GM21423 (cell line): ENCODE data around the gene TMC1.
A peak's percentile ranks its signal among the peaks of the same experiment; 100 is the strongest.

Experiments
- ATAC-seq: cut with Tn5 transposase; IDR thresholded peaks from one replicate; pipeline ENCODE4 v1.9.1; 2021; ENCODE audit warnings: mild to moderate bottlenecking, moderate library complexity; ENCODE audit not compliant: unreplicated experiment

Gene TMC1

GRCh38 chr9:72600671-72601070, 79.3 kb downstream of the TMC1 start:
- ATAC-seq: no peak

GRCh38 chr9:72601615-72602014, 80.2 kb downstream of the TMC1 start:
- ATAC-seq: no peak

- no peak for ATAC-seq
These were observed 91.0 kb downstream of the TMC1 start for GRCh38 chr9:72612449-72612848.

DNA sequence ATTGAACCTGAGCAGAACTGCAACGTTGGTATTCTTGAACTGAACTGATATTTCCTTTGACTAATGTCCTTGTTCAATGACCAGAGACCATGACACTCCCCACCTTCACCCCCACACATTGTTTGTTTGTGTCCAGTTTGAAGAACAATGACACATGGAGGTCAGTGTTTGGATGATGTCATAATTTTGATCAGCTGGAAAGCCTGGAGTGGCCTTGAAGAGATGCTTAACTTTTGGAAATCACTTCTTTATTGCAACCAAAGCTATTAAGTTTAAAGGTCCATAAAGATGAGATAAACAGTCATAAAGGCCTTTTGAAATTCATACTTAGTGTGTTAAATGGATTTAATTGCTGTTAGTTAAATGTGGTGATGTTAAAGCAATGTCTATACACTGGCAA, 92.7 kb downstream of the TMC1 start:
- no peak for ATAC-seq

- no peak for ATAC-seq
These were observed 94.5 kb downstream of the TMC1 start for GRCh38 chr9:72615931-72616330.

DNA sequence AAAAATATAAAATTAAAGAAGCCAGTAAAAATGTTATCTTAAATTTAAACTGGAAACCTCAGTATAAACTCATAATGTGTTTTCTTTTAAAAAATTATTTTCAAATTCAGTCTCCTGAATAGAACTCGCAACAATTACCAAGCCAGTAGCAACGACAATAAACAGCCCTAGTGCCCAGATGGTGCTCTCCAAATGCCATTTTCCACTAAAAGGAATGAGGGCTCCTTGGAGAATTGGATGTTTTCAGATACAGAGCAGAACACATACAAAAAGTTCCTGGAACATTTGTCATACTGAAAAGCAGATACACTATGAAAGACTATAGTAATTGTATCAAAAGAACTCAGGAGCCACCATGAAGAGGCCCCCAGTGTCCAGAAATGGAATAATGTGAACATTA, 97.4 kb downstream of the TMC1 start:
- no peak for ATAC-seq

- ATAC-seq: no peak
These were observed 100.8 kb downstream of the TMC1 start for GRCh38 chr9:72622186-72622585.

DNA sequence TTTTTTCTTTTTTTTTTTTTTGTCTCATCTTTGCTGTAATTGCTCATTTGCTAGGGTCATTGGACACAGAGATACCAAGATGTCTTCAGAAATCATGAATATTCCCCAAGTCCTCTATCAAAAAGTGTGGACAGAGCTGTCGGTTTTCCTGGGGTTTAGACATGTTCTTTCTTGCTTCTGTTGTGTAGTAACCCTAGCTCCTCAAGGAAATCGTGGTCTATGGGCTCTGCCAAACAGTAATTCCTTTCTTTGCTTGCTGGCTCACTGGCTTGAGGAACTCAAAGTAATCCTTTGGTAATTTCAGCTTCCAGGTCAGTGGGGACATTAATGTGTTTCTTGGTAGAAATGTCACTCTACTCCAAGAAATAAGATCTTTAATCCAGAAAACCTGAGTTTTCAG, 101.7 kb downstream of the TMC1 start:
- ATAC-seq: no peak

GRCh38 chr9:72627147-72627546, 105.7 kb downstream of the TMC1 start:
- no peak for ATAC-seq

DNA sequence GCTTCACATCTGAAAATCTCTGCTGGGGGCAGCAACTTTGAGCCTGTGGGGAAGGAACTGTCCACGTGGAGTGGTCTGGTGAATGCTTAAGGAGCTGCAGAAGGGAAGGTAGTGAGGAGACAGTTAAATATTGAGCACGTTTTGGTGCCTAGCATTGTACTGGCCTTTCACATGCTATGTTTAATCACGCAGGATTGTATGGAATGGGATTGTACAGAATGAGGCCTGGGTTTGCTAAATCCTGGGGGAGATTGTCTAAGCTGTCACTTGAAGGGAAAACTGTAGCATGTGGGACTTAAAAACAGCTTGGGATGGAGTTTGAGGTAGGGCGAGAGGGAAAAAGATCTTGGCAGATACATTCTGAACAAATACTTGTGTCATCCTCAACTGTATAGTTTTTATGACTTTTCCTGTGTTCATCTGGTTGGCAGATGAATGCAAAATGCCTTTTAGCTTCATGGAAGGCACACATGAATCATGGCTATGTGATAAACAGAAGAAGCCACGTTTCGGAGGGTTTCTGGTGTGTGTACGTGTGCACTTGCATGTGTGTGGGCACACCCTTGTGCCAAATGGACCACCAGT, 106.6 kb downstream of the TMC1 start:
- no peak for ATAC-seq

GRCh38 chr9:72633966-72634365, 112.6 kb downstream of the TMC1 start:
- no peak for ATAC-seq

- peak; percentile 89 for ATAC-seq
These were observed 113.8 kb downstream of the TMC1 start for GRCh38 chr9:72635197-72635596.

DNA sequence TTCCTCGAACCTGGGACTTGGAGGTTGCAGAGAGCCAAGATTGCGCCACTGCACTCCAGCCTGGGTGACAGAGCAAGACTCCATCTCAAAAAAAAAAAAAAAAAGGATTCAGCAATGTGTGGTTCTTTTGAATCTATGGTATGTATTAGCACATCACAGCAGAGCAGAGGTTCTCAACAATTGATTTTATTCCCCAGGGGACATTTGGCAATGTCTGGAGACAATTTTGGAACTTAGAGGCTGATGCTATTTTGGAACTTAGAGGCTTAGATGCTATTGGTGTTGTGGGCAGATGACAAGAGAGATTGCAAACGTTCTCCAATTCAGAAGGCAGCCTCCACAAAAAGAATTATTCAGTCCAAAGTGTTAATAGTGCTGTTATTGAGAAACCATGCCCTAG, 115.2 kb downstream of the TMC1 start:
- ATAC-seq: no peak

DNA sequence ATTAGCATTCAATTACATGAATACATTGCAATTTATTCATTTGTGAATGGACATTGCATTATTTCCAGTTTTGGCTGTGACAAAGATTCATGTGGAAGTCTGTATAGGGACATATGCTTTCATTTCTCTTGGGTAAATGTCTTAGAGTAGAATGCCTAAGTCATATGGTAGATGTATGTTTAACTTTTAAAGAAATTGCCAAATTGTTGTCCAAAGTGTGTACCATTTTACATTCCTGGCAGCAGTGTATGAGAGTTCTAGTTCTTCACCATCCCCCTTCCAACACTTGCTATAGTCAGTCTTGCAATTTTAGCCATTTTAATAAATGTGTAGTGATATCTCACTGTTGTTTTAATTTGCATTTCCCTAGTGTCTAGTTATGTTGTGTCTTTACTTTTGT, 122.2 kb downstream of the TMC1 start:
- ATAC-seq: no peak

GRCh38 chr9:72646061-72646460, 124.7 kb downstream of the TMC1 start:
- no peak for ATAC-seq

GRCh38 chr9:72648324-72649126, 127.1 kb downstream of the TMC1 start:
- no peak for ATAC-seq

DNA sequence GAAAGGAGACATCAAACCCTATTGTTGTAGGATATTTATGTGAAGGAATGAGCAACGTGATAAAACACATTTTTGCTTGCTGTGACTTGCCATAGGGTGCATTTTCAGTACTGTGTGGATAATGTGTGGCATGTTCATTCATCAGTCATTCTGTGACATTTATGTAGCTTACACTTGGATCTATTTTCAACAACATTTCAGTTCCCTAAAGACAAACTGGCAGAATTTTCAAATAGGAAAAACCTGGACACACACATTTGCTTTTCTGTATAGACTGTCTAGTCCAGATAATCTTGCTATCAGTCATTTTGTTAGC, 127.7 kb downstream of the TMC1 start:
- no peak for ATAC-seq

DNA sequence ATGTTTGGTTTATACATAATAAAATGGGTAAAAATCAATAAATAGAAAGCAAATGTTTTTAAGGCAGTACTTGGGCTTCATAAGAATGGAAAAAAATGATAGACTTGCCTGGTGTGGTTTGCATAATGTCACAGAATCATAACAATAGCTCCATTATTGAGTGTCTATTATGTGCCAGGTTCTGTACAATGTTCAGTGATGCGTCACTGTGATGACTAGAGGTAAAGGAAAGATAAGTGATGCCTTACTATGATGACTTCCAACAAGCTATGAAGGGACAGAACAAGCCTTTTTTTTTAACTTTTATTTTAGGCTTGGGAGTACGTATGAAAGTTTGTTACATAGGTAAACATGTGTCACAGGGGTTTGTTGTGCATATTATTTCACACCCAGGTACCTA, 128.8 kb downstream of the TMC1 start:
- ATAC-seq: no peak

DNA sequence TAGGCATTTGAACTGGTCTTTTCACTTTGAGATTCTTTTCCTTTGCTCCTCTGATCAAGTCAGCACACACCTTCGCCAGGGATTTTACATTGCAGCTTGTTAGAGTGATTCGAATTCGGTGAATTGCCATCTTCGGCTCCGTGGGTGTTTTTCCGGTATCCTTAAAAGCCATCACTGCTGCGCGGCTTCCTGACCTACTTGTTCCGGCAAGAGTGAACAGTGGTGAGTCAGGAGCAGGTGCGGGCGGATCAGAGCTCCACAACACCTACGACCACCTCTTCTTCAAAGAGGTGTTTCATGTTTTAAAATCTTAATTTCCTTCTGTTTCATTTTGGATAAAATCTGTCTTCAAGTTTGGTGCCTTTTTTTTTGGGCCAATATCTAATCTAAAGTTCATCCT, 134.6 kb downstream of the TMC1 start:
- ATAC-seq: no peak

- ATAC-seq: no peak
These were observed 135.6 kb downstream of the TMC1 start for GRCh38 chr9:72657023-72657422.

DNA sequence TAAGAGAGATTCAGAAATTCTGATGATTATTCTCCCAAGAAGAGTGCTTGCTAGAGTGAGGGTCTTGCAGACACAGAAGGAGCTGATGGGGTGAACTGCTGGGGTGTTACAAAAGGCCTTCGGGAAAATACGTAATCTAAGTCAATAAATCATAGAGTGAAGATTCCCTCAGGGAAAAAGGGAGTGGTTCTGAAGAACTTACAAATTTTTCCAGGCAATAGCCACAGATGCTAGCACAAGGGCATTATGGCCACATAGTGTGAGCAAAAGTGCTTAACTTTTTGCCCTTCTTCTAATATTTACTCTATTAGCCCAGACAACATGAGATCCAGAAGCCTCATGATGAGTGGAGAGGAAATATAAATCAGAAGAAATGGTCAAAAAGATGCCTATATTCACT, 137.3 kb downstream of the TMC1 start:
- ATAC-seq: no peak

GRCh38 chr9:72661401-72662135, 140.2 kb downstream of the TMC1 start:
- ATAC-seq: no peak
